Caco-2 (cell line): ENCODE measurements around the gene PPP1R37. TPM values are rescaled to one million over a fixed set of nuclear protein-coding genes. Genes with fewer than 3 reads are reported as not detected.

Source experiments
- BruUV-seq: library from RNA; stranded (reverse); fragments of 400-500 nt; replicated peaks from 2 replicates; lab custom pipeline; 2021; lab: Mats Ljungman, UMichigan
- CTCF ChIA-PET: fragments of 300-600 bp; sonication (Branson Sonifier 250); formaldehyde crosslinking; loops from one replicate; lab custom pipeline; 2022; ENCODE audit warnings: antibody characterized with exemption; lab: Charles Lee
- POLR2A ChIA-PET: fragments of 300-600 bp; sonication (Branson Sonifier 250); formaldehyde crosslinking; loops from one replicate; lab custom pipeline; 2022; ENCODE audit warnings: antibody characterized with exemption; lab: Charles Lee
- DNase-seq, 2 experiments: peaks; one replicate each; pipeline versions ENCODE4 v3.0.0 to v3.0.0-alpha.2; 2020 to 2022
- H3K27me3 ChIP-seq: replicated peaks from 2 replicates; pipeline ENCODE4 v1.6.0; 2011; ENCODE audit warnings: low read length; ENCODE audit not compliant: control insufficient read depth, insufficient read depth
- H3K36me3 ChIP-seq: 2 replicates; pipeline ENCODE4 v1.5.1; 2011; ENCODE audit warnings: low read length; ENCODE audit not compliant: control insufficient read depth, insufficient read depth
- H3K4me1 ChIP-seq: fragments of 250-450 bp; sonication (Bioruptor Pico); 2 replicates; pipeline ENCODE4 v1.5.1; 2020; ENCODE audit warnings: mild to moderate bottlenecking
- H3K4me3 ChIP-seq: 2 replicates; pipeline ENCODE4 v1.5.1; 2011; ENCODE audit warnings: low read depth, mild to moderate bottlenecking, control low read depth, low read length
- H3K9me3 ChIP-seq: fragments of 250-450 bp; sonication (Bioruptor Pico); 2 replicates; pipeline ENCODE4 v1.5.1; 2020; ENCODE audit warnings: mild to moderate bottlenecking, moderate library complexity
- H3K27ac Mint-ChIP-seq: one replicate; pipeline ENCODE4 v1.8.0; 2022; ENCODE audit warnings: mixed read lengths; ENCODE audit not compliant: unreplicated experiment
- H3K27me3 Mint-ChIP-seq: one replicate; pipeline ENCODE4 v1.8.0; 2022; ENCODE audit warnings: mixed read lengths; ENCODE audit not compliant: insufficient read depth, unreplicated experiment
- H3K36me3 Mint-ChIP-seq: one replicate; pipeline ENCODE4 v1.8.0; 2022; ENCODE audit warnings: mild to moderate bottlenecking, mixed read lengths; ENCODE audit not compliant: insufficient read depth, unreplicated experiment
- H3K4me1 Mint-ChIP-seq: one replicate; pipeline ENCODE4 v1.8.0; 2022; ENCODE audit warnings: low read depth, mixed read lengths; ENCODE audit not compliant: unreplicated experiment
- H3K4me3 Mint-ChIP-seq: one replicate; pipeline ENCODE4 v1.8.0; 2022; ENCODE audit warnings: mild to moderate bottlenecking, moderate library complexity, mixed read lengths; ENCODE audit not compliant: unreplicated experiment
- H3K9me3 Mint-ChIP-seq: one replicate; pipeline ENCODE4 v1.8.0; 2022; ENCODE audit warnings: mixed read lengths; ENCODE audit not compliant: unreplicated experiment
- CTCF ChIP-seq, 2 experiments: fragments of 200-600 bp in 1 of 2; IDR thresholded peaks; 1 replicate in 1 of 2; 2 replicates in 1 of 2; pipeline versions ENCODE4 v1.5.1 to v1.8.0; 2011 to 2022; ENCODE audit warnings: antibody characterized with exemption in 1 of 2, control low read depth in 1 of 2, inconsistent platforms in 1 of 2, low read depth in 1 of 2, low read length in 1 of 2, mild to moderate bottlenecking in 1 of 2, moderate library complexity in 1 of 2; ENCODE audit not compliant: insufficient read depth in 1 of 2, severe bottlenecking in 1 of 2, unreplicated experiment in 1 of 2
- intact Hi-C: fragments of 100-400 bp; cut with micrococcal nuclease; formaldehyde crosslinking; loops from one replicate; pipeline ENCODE4 v1.10.0; 2022; ENCODE audit not compliant: unreplicated experiment
- total RNA-seq: library from RNA; stranded (reverse); gene quantifications from 2 replicates; pipeline ENCODE4 v1.2.3, GENCODE V29; 2022

PPP1R37 gene
- total RNA-seq, 1 experiment from 2014 or later, result 42.1 TPM

GRCh38 chr19:45097450-45097775 lies 4.4 kb downstream of the PPP1R37 start:
- H3K9me3 ChIP-seq, result no peaks in the 10 kb centered on the region
- intact Hi-C loops, result no loop called here
- CTCF ChIA-PET, result no interaction called here
- H3K36me3 ChIP-seq, result no peaks in the 10 kb centered on the region
- no peaks in the 10 kb centered on the region for H3K27me3 Mint-ChIP-seq
- H3K4me3 Mint-ChIP-seq, result no peak overlapping the region
- H3K27me3 ChIP-seq, result no peaks in the 10 kb centered on the region
- DNase-seq, result no peak
- no peaks in the 10 kb centered on the region for H3K9me3 Mint-ChIP-seq
- POLR2A ChIA-PET, result no interaction called here
- peak overlapping the region; percentile 51 for H3K27ac Mint-ChIP-seq
- TF ChIP-seq CTCF (IDR thresholded peaks at IDR 0.05; ENCODE audit: insufficient read depth in 1 of 2, low read depth in 1 of 2, low read length in 1 of 2, severe bottlenecking in 1 of 2, unreplicated experiment in 1 of 2), result no peak
- H3K4me1 ChIP-seq, result peaks cover 21% of the 10 kb centered on the region
- H3K4me3 ChIP-seq, result no peak overlapping the region
- H3K36me3 Mint-ChIP-seq, result peaks cover 24% of the 10 kb centered on the region
- BruUV-seq, result no TSS peak
- H3K4me1 Mint-ChIP-seq, result peaks cover 30% of the 10 kb centered on the region

GRCh38 chr19:45097776-45098520 lies 5.0 kb downstream of the PPP1R37 start:
- no peak overlapping the region for H3K4me3 ChIP-seq
- Mint-ChIP-seq H3K27me3 (no peaks in the 10 kb centered on the region), H3K36me3 (peaks cover 18% of the 10 kb centered on the region), H3K4me1 (peaks cover 30% of the 10 kb centered on the region), H3K27ac (peak overlapping the region; percentile 51), H3K4me3 (no peak overlapping the region), H3K9me3 (no peaks in the 10 kb centered on the region)
- intact Hi-C loops, result no loop called here
- no peak for TF ChIP-seq CTCF (IDR thresholded peaks at IDR 0.05; ENCODE audit: insufficient read depth in 1 of 2, low read depth in 1 of 2, low read length in 1 of 2, severe bottlenecking in 1 of 2, unreplicated experiment in 1 of 2)
- H3K4me1 ChIP-seq, result peaks cover 26% of the 10 kb centered on the region
- H3K27me3 ChIP-seq, result no peaks in the 10 kb centered on the region
- POLR2A ChIA-PET, result no interaction called here
- no TSS peak for BruUV-seq
- H3K9me3 ChIP-seq, result no peaks in the 10 kb centered on the region
- CTCF ChIA-PET, result no interaction called here
- no peaks in the 10 kb centered on the region for H3K36me3 ChIP-seq
- peak in 1 of 2 experiments; percentile 68 for DNase-seq

GRCh38 chr19:45098521-45099466 lies 5.8 kb downstream of the PPP1R37 start:
- H3K4me3 Mint-ChIP-seq, result no peak overlapping the region
- no peaks in the 10 kb centered on the region for H3K9me3 ChIP-seq
- CTCF ChIA-PET, result no interaction called here
- no peaks in the 10 kb centered on the region for H3K9me3 Mint-ChIP-seq
- intact Hi-C loops, result no loop called here
- TF ChIP-seq CTCF (IDR thresholded peaks at IDR 0.05; ENCODE audit: insufficient read depth in 1 of 2, low read depth in 1 of 2, low read length in 1 of 2, severe bottlenecking in 1 of 2, unreplicated experiment in 1 of 2), result no peak
- POLR2A ChIA-PET, result interaction anchor here (0.5 kb wide), 1 partner anchor 279 kb away, joined by 6 read pairs; no protein-coding TSS in a partner anchor
- no peaks in the 10 kb centered on the region for H3K36me3 ChIP-seq
- H3K4me1 ChIP-seq, result peaks cover 35% of the 10 kb centered on the region
- no peaks in the 10 kb centered on the region for H3K27me3 Mint-ChIP-seq
- H3K27me3 ChIP-seq, result no peaks in the 10 kb centered on the region
- peak overlapping the region; percentile 6 for H3K27ac Mint-ChIP-seq
- no TSS peak for BruUV-seq
- peaks cover 12% of the 10 kb centered on the region for H3K36me3 Mint-ChIP-seq
- H3K4me1 Mint-ChIP-seq, result peaks cover 30% of the 10 kb centered on the region
- DNase-seq, result no peak
- no peak overlapping the region for H3K4me3 ChIP-seq
